22Rv1 (cell line): Measurements from ENCODE around the gene BCKDK.

Experiments
- H3K27ac ChIP-seq: fragments of 450-650 bp; 2 replicates; pipeline ENCODE4 v1.5.1; 2017
- CTCF ChIP-seq: fragments of 450-650 bp; IDR thresholded peaks from 2 replicates; pipeline ENCODE4 v1.5.1; 2017; ENCODE audit warnings: mild to moderate bottlenecking
- ZFX ChIP-seq: fragments of 450-650 bp; IDR thresholded peaks from 2 replicates; pipeline ENCODE4 v1.6.1; 2017; ENCODE audit warnings: antibody characterized with exemption, borderline replicate concordance

Gene BCKDK

DNA sequence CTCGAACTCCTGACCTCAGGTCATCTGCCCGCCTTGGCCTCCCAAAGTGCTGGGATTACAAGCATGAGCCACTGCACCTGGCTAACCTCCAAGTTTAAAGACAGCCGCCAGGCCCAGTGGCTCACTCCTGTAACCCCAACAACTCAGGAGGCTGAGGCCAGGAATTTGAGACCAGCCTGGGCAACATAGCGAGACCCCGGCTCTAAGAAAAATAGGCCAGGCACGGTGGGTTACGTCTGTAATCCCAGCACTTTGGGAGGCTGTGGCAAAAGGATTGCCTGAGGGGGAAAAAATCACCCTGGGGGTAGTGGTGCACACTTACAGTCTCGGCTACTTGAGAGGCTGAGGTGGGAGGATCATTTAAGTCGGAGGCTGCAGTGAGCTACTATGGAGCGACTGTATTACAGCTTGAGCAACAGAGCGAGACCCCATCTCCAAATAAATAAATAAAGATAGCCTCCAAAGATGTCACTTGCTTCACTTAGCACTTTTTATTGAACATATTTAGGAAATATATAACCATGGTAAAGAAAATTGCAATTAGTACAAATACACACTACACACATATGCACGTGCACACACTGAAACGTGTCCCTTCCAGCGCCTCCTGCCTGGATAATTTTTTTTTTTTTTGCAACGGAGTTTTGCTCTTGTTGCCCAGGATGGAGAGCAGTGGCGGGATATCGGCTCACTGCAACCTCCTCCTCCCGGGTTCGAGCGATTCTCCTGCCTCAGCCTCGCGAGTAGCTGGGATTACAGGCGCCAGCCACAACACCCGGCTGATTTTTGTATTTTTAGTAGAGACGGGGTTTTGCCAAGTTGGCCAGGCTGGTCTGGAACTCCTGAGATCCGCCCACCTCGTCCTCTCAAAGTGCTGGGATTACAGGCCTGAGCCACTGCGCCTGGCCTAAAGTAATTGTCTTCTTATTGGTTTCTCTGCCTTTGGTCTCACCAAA, 1.4 kb upstream of the BCKDK start:
- TF ChIP-seq CTCF (no peak), ZFX (no peak)
- no peak overlapping the region for H3K27ac ChIP-seq

- TF ChIP-seq ZFX (no peak), CTCF (no peak)
These were observed 720 bp upstream of the BCKDK start for GRCh38 chr16:31107465-31107867.

GRCh38 chr16:31108794-31109558, 790 bp downstream of the BCKDK start:
- H3K27ac ChIP-seq, result peak overlapping the region; percentile 69
- no peak for TF ChIP-seq ZFX
- no peak for TF ChIP-seq CTCF

More at GRCh38 chr16:31107465-31107867, 720 bp upstream of the BCKDK start:
- peak overlapping the region; percentile 69 for H3K27ac ChIP-seq

DNA sequence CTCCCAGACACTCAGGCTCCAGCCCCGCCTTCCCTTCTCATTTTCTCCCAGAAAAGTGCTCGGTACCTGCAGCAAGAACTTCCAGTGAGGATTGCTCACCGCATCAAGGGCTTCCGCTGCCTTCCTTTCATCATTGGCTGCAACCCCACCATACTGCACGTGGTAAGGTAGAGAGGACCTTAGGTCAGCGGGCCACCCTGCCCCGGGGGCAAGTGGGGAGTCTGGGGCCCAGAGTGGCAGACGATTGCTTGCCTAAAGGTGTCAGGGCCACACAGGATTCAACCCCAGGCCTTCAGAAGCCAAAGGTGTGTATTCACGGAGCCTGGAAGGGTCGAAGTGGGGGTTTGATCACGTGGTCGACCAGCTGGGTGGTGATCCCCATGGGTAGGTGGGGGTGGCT, 1.4 kb downstream of the BCKDK start:
- 0 out of 2 replicates have a peak overlapping the region, but pooled peaks have one; percentile 69 for H3K27ac ChIP-seq
- TF ChIP-seq CTCF, result no peak
- no peak for TF ChIP-seq ZFX

GRCh38 chr16:31110106-31111034, 2.2 kb downstream of the BCKDK start:
- TF ChIP-seq ZFX (no peak), CTCF (no peak)
- H3K27ac ChIP-seq, result no peak overlapping the region

DNA sequence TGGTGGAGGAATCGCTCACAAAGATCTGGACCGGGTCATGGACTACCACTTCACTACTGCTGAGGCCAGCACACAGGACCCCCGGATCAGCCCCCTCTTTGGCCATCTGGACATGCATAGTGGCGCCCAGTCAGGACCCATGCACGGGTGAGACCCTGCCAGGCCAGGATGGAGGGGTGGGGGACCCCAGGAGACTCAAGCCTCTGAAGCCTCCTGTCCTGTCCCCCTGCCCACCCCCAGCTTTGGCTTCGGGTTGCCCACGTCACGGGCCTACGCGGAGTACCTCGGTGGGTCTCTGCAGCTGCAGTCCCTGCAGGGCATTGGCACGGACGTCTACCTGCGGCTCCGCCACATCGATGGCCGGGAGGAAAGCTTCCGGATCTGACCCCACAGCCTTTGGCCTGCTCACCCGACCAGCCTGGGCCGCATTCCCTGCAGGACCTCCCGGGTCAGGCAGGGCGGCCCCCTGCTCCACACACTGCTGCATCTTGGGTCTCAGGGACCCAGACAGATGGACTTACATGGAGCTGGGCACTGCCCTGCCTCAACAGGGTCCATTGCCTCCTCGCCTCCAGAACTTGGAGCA, 3.8 kb downstream of the BCKDK start:
- no peak overlapping the region for H3K27ac ChIP-seq

More for the DNA sequence above, 3.8 kb downstream of the BCKDK start:
- TF ChIP-seq CTCF, result no peak
- TF ChIP-seq ZFX, result no peak
